Ovary (tissue), 9 donors: Measurements from ENCODE around the gene C18orf32. TPM values are rescaled to one million over a fixed set of nuclear protein-coding genes. Genes with fewer than 3 reads are reported as not detected.

Source experiments
- DNase-seq, 5 donors: peaks; one replicate each; pipeline ENCODE4 v3.0.0-alpha.2; 2019 to 2020
- H3K27ac ChIP-seq, 2 donors: fragments of 200-600 bp; one replicate each; pipeline versions ENCODE4 v1.5.1 to v1.8.0; 2019 to 2022
- H3K27me3 ChIP-seq: fragments of 200-600 bp; one replicate; pipeline ENCODE4 v1.8.0; 2022
- H3K36me3 ChIP-seq: fragments of 200-600 bp; sonication (generic); one replicate; pipeline ENCODE4 v1.5.1; 2019
- H3K4me1 ChIP-seq: one replicate; pipeline ENCODE4 v1.8.1; 2013; ENCODE audit warnings: mild to moderate bottlenecking, moderate library complexity; ENCODE audit not compliant: insufficient read depth
- H3K4me3 ChIP-seq: fragments of 200-600 bp; sonication (generic); one replicate; pipeline ENCODE4 v1.5.1; 2017
- H3K9me3 ChIP-seq, 2 donors: fragments of 200-600 bp in 1 of 2; sonication (generic) in 1 of 2; one replicate each; pipeline versions ENCODE4 v1.5.1 to v1.8.1; 2013 to 2019; ENCODE audit warnings: mild to moderate bottlenecking in 1 of 2, moderate library complexity in 1 of 2
- CTCF ChIP-seq, 3 donors: fragments of 450-650 bp in 2 of 3; fragments of 200-600 bp in 1 of 3; IDR thresholded peaks; one replicate each; pipeline versions ENCODE4 v1.5.1 to v1.8.0; 2016 to 2022; ENCODE audit warnings: antibody characterized with exemption in 3 of 3, mild to moderate bottlenecking in 1 of 3
- EP300 ChIP-seq: sonication (generic); formaldehyde crosslinking; IDR thresholded peaks from one replicate; pipeline ENCODE4 v1.6.1; 2017; ENCODE audit warnings: antibody characterized with exemption
- POLR2A ChIP-seq: fragments of 450-650 bp; IDR thresholded peaks from one replicate; pipeline ENCODE4 v1.6.1; 2017; ENCODE audit warnings: antibody characterized with exemption, mild to moderate bottlenecking, moderate library complexity
- WGBS, 3 donors: extraction: QIAGEN DNeasy Blood & Tissue Kit in 1 of 3; methylation state at CpG; one replicate each; pipeline versions ENCODE4 v1.1.5 to v1.1.7; 2013 to 2017; 5-methylcytosine and 5-hydroxymethylcytosine counted together
- intact Hi-C, 4 donors: fragments of 100-400 bp; cut with DNase I; formaldehyde crosslinking; loops; one replicate each; pipeline versions ENCODE4 v1.11.0 to v1.15.1; 2022 to 2023
- polyA plus RNA-seq, 2 donors: library from polyadenylated mRNA; stranded (reverse); fragments of 200-250 nt in 1 of 2; fragments of 350-450 nt in 1 of 2; fragmentation: Illumina TruSeq in 1 of 2; extraction: RNeasy Lipid Tissue Mini Kit (QIAGEN cat#74804) in 1 of 2; gene quantifications; one replicate each; pipeline ENCODE4 v1.2.3, GENCODE V29; 2013 to 2014
- total RNA-seq, 7 donors: library from RNA; depleted of rRNA in 2 of 7; stranded (reverse); fragments of >200 nt in 2 of 7; fragmentation: NEBNext Ultra II Directional in 3 of 7; extraction: Animal tissue kit (Norgen Biotek cat#: 25700) in 3 of 7; gene quantifications; one replicate each; pipeline versions ENCODE4 v1.1.0 to v1.2.4, GENCODE V29; 2016 to 2023
- donor health status: DM: no; HTN: no; CAD: no; lungs with moderate emphysema.
- donor health status: DM: no; HTN: no; CAD: no.
- donor health status: Bipolar disorder and iron deficiency.
- donor health status: DM: yes; HTN: yes; CAD: no.
- donor health status: DM: no; HTN: no; CAD: no.
- donor health status: DM: yes; HTN: yes; CAD: no.

The C18orf32 gene
- total and polyA plus RNA-seq, 9 donors: 35.4 to 81.3 (median 49.8) TPM

GRCh38 chr18:49495076-49495475 is 8.0 kb upstream of the C18orf32 start:
- 61 to 68% (median 62%) methylated on average over 3 of the region's 3 CpGs for WGBS, 3 donors
- Histone ChIP-seq H3K4me3 (no peak overlapping the region), H3K9me3 (no peaks in the 10 kb centered on the region), H3K27me3 (no peaks in the 10 kb centered on the region), H3K36me3 (no peaks in the 10 kb centered on the region), H3K4me1 (peaks cover 3% of the 10 kb centered on the region), H3K27ac (no peak overlapping the region)
- TF ChIP-seq EP300 (no peak), POLR2A (no peak), CTCF (IDR thresholded peaks at IDR 0.05) (no peak)
- no peak for DNase-seq
- intact Hi-C loops: loop anchor here in 1 of 4 donors (10.0 kb wide), 2 partner anchors 790 to 820 kb away; partner anchors contain the start of genes CXXC1 and MBD1

DNA sequence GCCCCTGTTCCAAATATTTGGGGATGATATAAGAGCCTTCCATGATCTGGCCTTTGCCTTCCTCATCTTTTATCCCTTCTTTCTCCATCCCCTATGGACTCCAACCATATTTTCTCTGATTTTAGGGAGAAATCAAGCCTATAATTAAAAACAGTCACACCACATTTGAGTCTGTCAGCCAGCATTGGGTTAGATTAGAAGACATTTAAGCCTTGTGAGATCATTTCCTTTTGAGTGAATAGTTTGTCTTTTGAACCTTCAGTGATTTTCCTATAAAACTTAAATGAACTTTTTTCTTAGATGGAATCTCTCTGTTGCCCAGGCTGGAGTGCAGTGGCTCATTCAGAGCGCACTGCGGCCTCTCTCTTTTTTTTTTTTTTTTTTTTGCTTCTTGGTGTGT is 7.6 kb upstream of the C18orf32 start:
- no peaks in the 10 kb centered on the region for H3K27me3 ChIP-seq
- H3K4me3 ChIP-seq: no peak overlapping the region
- DNase-seq: no peak
- H3K27ac ChIP-seq: no peak overlapping the region
- TF ChIP-seq EP300 (no peak), POLR2A (no peak), CTCF (IDR thresholded peaks at IDR 0.05) (no peak)
- no peaks in the 10 kb centered on the region for H3K36me3 ChIP-seq
- peaks cover 3% of the 10 kb centered on the region for H3K4me1 ChIP-seq
- H3K9me3 ChIP-seq: no peaks in the 10 kb centered on the region
- intact Hi-C loops: loop anchor here in 1 of 4 donors (10.0 kb wide), 2 partner anchors 790 to 820 kb away; partner anchors contain the start of genes CXXC1 and MBD1
- 87 to 98% (median 89%) methylated on average over 2 of the region's 2 CpGs for whole genome bisulfite sequencing, 3 donors

DNA sequence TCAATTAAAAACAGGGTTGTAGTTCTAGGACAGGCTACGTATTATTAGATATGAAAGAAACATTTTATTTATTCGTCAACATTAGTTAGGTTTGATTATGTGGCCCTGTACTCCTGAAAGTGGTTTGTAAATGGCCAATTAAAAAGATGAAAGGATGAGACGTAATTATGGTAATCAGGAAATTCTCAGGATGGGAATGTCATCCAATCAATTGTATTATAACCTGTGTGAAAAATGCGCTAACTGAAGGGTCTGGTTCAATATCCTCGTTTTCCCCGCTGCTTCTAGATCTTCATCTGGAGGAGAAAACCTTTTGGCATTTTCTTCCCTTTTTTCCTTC is 5.6 kb upstream of the C18orf32 start:
- Histone ChIP-seq H3K36me3 (no peaks in the 10 kb centered on the region), H3K27ac (no peak overlapping the region), H3K9me3 (no peaks in the 10 kb centered on the region), H3K27me3 (no peaks in the 10 kb centered on the region), H3K4me1 (peaks cover 3% of the 10 kb centered on the region), H3K4me3 (no peak overlapping the region)
- DNase-seq: no peak
- intact Hi-C loops: loop anchor here in 1 of 4 donors (10.0 kb wide), 2 partner anchors 792 to 818 kb away; partner anchors contain the start of genes CXXC1 and MBD1
- no peak for TF ChIP-seq POLR2A
- TF ChIP-seq EP300: no peak
- TF ChIP-seq CTCF (IDR thresholded peaks at IDR 0.05): no peak
- 50 to 54% (median 52%) methylated on average over 6 of the region's 6 CpGs for WGBS, 3 donors

DNA sequence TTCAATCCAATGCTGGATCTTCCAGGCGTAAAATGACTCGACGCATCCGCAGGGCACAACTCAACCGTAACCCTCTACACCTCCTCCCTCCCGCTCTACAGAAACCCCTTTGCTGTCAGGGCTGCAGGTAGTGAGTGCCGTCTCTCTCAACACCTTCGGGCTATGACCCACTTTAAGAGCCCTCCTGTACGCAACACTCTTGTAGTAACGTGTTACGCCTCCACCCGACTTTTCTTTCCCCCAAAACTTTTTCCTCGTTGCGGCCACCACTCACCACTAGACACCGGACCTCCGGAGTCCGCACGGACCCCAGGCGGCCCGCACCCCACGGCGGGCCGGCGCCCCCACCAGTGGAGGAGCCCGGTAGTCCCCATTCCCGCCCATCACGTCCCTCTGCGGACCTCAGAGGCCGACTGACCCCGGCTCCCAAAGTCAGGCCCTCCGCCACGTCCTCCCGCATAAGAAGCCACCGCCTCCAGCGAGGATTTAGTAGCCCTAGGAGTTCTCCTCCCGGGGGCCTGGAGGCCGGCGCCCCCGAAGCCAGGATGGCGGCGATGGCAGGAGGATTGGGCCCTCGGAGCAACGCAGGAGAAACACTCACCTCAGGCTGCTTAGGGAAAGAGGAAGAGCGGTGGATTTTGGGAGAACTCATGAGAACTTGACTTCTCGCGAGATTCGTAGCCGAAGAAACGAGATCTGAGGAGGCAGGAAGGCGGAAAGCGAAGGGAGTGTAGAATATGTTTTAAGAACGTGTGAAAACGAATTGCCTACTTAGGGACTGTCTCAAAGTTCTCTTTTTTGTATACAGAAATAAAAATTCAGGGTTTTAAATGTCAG is 5.0 kb upstream of the C18orf32 start, which contains the start of gene RPL17:
Gene RPL17 (minus strand): TSS at position 609 of the 837 bp plus-strand sequence.
- no peak for TF ChIP-seq CTCF (IDR thresholded peaks at IDR 0.05)
- peak; percentile 92 for TF ChIP-seq POLR2A
- TF ChIP-seq EP300: no peak
- H3K9me3 ChIP-seq: no peaks in the 10 kb centered on the region

More for the DNA sequence above, 5.0 kb upstream of the C18orf32 start, which contains the start of gene RPL17:
- Histone ChIP-seq H3K36me3 (no peaks in the 10 kb centered on the region), H3K27me3 (no peaks in the 10 kb centered on the region), H3K4me1 (peaks cover 3% of the 10 kb centered on the region), H3K4me3 (peak within 1 kb of the TSS; percentile 61), H3K27ac (peak within 1 kb of the TSS; percentile 73 to 82)
- 0 to 1% (median 1%) methylated on average over 53 of the region's 53 CpGs for WGBS, 3 donors
- intact Hi-C loops: loop anchor here in 1 of 4 donors (10.0 kb wide), 2 partner anchors 793 to 817 kb away; partner anchors contain the start of genes CXXC1 and MBD1
- DNase-seq: peak; percentile 84 to 95 (median 91)
